ENCODE measurements around the gene CTNND2. TPM values are rescaled to one million over a fixed set of nuclear protein-coding genes. Genes with fewer than 3 reads are reported as not detected.

Gene CTNND2
- total RNA-seq, 4 donors from 2014 or later, result 0.22 to 2.8 (median 0.39) TPM

DNA sequence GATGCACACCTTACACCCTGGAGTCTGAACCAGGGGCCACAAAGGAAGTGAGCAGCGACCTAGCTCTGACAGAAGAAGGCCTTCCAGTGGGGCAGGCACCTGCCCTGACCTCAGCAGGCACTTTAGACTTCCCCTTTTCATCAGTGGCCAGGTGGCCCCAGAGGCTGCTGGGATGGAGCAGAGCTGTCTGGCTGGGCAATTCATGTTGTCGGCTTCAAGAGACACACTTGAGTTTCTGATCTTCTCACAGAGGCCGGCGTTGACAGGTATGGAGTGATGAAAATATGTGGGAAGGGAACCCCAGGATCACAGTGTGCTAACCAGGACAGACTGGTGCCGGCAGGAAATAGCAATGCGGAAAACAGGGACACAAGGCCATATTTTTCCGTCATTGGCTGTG lies 375.5 kb downstream of the CTNND2 start:
- intact Hi-C loops (cut with DNase I), result no loop called here
- no peak overlapping the region for H3K27ac ChIP-seq
- H3K27me3 ChIP-seq, result no peaks in the 10 kb centered on the region
- TF ChIP-seq POLR2A (IDR thresholded peaks at IDR 0.05) (no peak), CTCF (IDR thresholded peaks at IDR 0.05) (no peak)
- H3K4me3 ChIP-seq (replicated peaks in 1 of 3), result no peak overlapping the region
- 91% methylated on average over 6 to 7 of the region's 7 CpGs for WGBS, 2 donors
- peaks cover 0 to 3% of the 10 kb centered on the region in 2 donors for H3K4me1 ChIP-seq
- H3K9me3 ChIP-seq, result no peaks in the 10 kb centered on the region
- DNase-seq, result no peak
- no peaks in the 10 kb centered on the region for H3K36me3 ChIP-seq

DNA sequence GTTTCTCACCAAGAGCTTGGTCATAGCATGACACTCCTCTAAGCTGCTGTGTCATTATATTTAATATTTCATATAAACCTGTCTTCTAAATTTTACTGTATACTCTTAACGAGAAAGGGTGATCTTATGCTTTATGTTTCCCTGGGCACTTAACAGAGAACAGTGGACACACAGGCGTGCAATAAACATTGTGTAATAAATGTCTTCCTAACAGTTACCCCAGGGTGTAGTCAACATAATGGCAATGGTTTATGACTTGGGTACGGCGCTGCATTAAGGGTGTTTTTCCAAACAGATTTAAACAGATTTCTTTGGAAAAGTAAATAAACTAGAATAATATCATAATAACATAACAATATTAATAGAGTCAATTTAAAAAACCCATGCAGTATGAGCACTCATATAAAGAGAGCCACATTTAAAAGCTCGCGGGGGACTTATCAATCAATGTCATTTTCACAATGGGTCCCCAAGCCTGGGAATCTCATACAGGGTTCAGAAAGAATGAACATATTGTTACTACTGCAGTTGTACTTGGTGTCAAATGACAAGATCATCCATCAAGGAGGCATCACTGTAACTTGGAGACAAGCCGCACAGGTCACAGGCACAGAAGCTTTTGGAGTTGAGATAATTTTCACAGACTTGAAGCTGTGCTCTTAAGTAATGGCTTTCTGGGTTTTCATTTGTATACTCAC lies 376.4 kb downstream of the CTNND2 start:
- no peak overlapping the region for H3K27ac ChIP-seq
- no peaks in the 10 kb centered on the region for H3K36me3 ChIP-seq
- no peaks in the 10 kb centered on the region for H3K9me3 ChIP-seq
- peaks cover 0 to 3% of the 10 kb centered on the region in 2 donors for H3K4me1 ChIP-seq
- H3K27me3 ChIP-seq, result no peaks in the 10 kb centered on the region
- 89 to 92% methylated on average over 7 of the region's 7 CpGs for WGBS, 2 donors
- H3K4me3 ChIP-seq (replicated peaks in 1 of 3), result no peak overlapping the region
- no peak for TF ChIP-seq POLR2A (IDR thresholded peaks at IDR 0.05)
- TF ChIP-seq CTCF (IDR thresholded peaks at IDR 0.05), result no peak
- intact Hi-C loops (cut with DNase I), result no loop called here
- no peak for DNase-seq

- Histone ChIP-seq H3K27ac (no peak overlapping the region), H3K9me3 (no peaks in the 10 kb centered on the region), H3K4me3 (replicated peaks in 1 of 3) (no peak overlapping the region), H3K4me1 (peaks cover 0 to 3% of the 10 kb centered on the region in 2 donors), H3K36me3 (no peaks in the 10 kb centered on the region), H3K27me3 (no peaks in the 10 kb centered on the region)
- WGBS, 2 donors, result 74 to 76% methylated on average over 2 of the region's 2 CpGs
- intact Hi-C loops (cut with DNase I), result no loop called here
- DNase-seq, result no peak
- TF ChIP-seq POLR2A (IDR thresholded peaks at IDR 0.05), result no peak
- TF ChIP-seq CTCF (IDR thresholded peaks at IDR 0.05), result no peak
These were observed 379.2 kb downstream of the CTNND2 start for GRCh38 chr5:11525020-11525419.

GRCh38 chr5:11524188-11524587 lies 380.1 kb downstream of the CTNND2 start:
- no peaks in the 10 kb centered on the region for H3K27me3 ChIP-seq
- H3K4me1 ChIP-seq, result peaks cover 0 to 3% of the 10 kb centered on the region in 2 donors
- no peak overlapping the region for H3K27ac ChIP-seq
- no peak for DNase-seq
- TF ChIP-seq CTCF (IDR thresholded peaks at IDR 0.05), result no peak
- no peak for TF ChIP-seq POLR2A (IDR thresholded peaks at IDR 0.05)
- whole genome bisulfite sequencing, 2 donors, result 43 to 44% methylated on average over 4 of the region's 4 CpGs
- H3K36me3 ChIP-seq, result no peaks in the 10 kb centered on the region
- H3K4me3 ChIP-seq (replicated peaks in 1 of 3), result no peak overlapping the region
- intact Hi-C loops (cut with DNase I), result no loop called here
- no peaks in the 10 kb centered on the region for H3K9me3 ChIP-seq

DNA sequence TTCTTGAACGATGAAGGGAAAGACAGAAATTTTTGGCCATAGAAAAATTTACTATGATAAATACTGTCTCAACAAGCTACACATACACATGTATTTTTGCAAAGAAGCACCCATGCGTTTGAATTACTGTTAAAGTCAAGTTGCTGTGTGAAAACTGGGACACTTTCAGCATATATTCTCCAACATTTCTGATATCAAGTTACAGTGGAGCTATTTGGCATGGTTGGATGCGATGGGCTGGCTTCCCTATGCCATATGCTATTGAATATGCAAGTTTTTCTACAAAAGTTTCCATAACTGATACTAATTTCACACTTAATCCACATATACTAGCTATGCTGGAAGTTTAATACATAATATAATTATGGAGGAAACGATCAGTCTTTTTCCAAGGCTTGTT lies 381.4 kb downstream of the CTNND2 start:
- TF ChIP-seq POLR2A (IDR thresholded peaks at IDR 0.05) (no peak), CTCF (IDR thresholded peaks at IDR 0.05) (no peak)
- H3K27ac ChIP-seq, result no peak overlapping the region
- DNase-seq, result no peak
- 87 to 92% methylated on average over 4 of the region's 4 CpGs for WGBS, 2 donors
- H3K4me1 ChIP-seq, result peaks cover 0 to 3% of the 10 kb centered on the region in 2 donors
- H3K9me3 ChIP-seq, result no peaks in the 10 kb centered on the region
- no peak overlapping the region for H3K4me3 ChIP-seq (replicated peaks in 1 of 3)
- H3K36me3 ChIP-seq, result no peaks in the 10 kb centered on the region
- no peaks in the 10 kb centered on the region for H3K27me3 ChIP-seq
- intact Hi-C loops (cut with DNase I), result no loop called here

Data from thyroid gland (tissue), 4 donors.